Islet precursor cell (in vitro differentiated cells): ENCODE results near the gene MBNL1.

Source experiments
- DNase-seq: peaks from one replicate; pipeline ENCODE4 v3.0.0-alpha.2; 2018

Gene MBNL1

GRCh38 chr3:152299249-152299976, 30.7 kb downstream of the MBNL1 start:
- no peak for DNase-seq

GRCh38 chr3:152300029-152300731, 31.5 kb downstream of the MBNL1 start:
- no peak for DNase-seq

- no peak for DNase-seq
Observed at GRCh38 chr3:152301745-152302181, 33.0 kb downstream of the MBNL1 start.

GRCh38 chr3:152302521-152303021, 33.8 kb downstream of the MBNL1 start:
- no peak for DNase-seq

- no peak for DNase-seq
Observed at GRCh38 chr3:152304160-152304559, 35.4 kb downstream of the MBNL1 start.

GRCh38 chr3:152305075-152305474, 36.3 kb downstream of the MBNL1 start:
- no peak for DNase-seq

GRCh38 chr3:152307829-152308474, 39.2 kb downstream of the MBNL1 start:
- no peak for DNase-seq

GRCh38 chr3:152308475-152308844, 39.7 kb downstream of the MBNL1 start:
- DNase-seq: no peak

GRCh38 chr3:152309031-152309430, 40.3 kb downstream of the MBNL1 start:
- DNase-seq: no peak

- DNase-seq: no peak
Observed at GRCh38 chr3:152309535-152310307, 41.0 kb downstream of the MBNL1 start.

- DNase-seq: no peak
Observed at GRCh38 chr3:152313430-152313829, 44.7 kb downstream of the MBNL1 start.

GRCh38 chr3:152313914-152314313, 45.2 kb downstream of the MBNL1 start:
- no peak for DNase-seq

- DNase-seq: no peak
Observed at GRCh38 chr3:152314677-152315353, 46.1 kb downstream of the MBNL1 start.

- DNase-seq: no peak
Observed at GRCh38 chr3:152315623-152316022, 46.9 kb downstream of the MBNL1 start.

- DNase-seq: no peak
Observed at GRCh38 chr3:152316318-152316717, 47.6 kb downstream of the MBNL1 start.

- no peak for DNase-seq
Observed at GRCh38 chr3:152317184-152317583, 48.5 kb downstream of the MBNL1 start.

GRCh38 chr3:152317956-152318355, 49.2 kb downstream of the MBNL1 start:
- no peak for DNase-seq

- DNase-seq: no peak
Observed at GRCh38 chr3:152318512-152318911, 49.8 kb downstream of the MBNL1 start.

- DNase-seq: no peak
Observed at GRCh38 chr3:152319256-152319655, 50.5 kb downstream of the MBNL1 start.

- no peak for DNase-seq
Observed at GRCh38 chr3:152319831-152320617, 51.3 kb downstream of the MBNL1 start.

- no peak for DNase-seq
Observed at GRCh38 chr3:152321200-152321954, 52.6 kb downstream of the MBNL1 start.
